SW480 (cell line): ENCODE results near the gene ITGAD.

Experiments used
- DNase-seq: peaks from one replicate; pipeline ENCODE4 v3.0.0-alpha.2; 2016; ENCODE audit warnings: low spot score

ITGAD gene

DNA sequence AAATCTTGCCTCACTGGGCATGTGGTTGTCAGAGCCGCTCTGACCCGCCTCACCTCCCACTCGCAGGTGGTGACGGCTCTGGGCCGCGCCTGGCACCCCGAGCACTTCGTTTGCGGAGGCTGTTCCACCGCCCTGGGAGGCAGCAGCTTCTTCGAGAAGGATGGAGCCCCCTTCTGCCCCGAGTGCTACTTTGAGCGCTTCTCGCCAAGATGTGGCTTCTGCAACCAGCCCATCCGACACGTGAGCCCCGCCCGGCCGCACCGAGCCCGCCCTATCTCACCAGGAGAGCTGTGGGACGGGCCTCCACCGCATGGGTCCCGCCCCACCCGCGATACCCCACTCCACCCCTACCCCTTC lies 82.8 kb downstream of the ITGAD start:
- no peak for DNase-seq
